Measurements from ENCODE around the gene PLD3. TPM values are rescaled to one million over a fixed set of nuclear protein-coding genes. Genes with fewer than 3 reads are reported as not detected.
A peak's percentile ranks its signal among the peaks of the same experiment; 100 is the strongest.

PLD3 gene
- total RNA-seq, 2 donors from 2014 or later = 155 to 162 TPM

DNA sequence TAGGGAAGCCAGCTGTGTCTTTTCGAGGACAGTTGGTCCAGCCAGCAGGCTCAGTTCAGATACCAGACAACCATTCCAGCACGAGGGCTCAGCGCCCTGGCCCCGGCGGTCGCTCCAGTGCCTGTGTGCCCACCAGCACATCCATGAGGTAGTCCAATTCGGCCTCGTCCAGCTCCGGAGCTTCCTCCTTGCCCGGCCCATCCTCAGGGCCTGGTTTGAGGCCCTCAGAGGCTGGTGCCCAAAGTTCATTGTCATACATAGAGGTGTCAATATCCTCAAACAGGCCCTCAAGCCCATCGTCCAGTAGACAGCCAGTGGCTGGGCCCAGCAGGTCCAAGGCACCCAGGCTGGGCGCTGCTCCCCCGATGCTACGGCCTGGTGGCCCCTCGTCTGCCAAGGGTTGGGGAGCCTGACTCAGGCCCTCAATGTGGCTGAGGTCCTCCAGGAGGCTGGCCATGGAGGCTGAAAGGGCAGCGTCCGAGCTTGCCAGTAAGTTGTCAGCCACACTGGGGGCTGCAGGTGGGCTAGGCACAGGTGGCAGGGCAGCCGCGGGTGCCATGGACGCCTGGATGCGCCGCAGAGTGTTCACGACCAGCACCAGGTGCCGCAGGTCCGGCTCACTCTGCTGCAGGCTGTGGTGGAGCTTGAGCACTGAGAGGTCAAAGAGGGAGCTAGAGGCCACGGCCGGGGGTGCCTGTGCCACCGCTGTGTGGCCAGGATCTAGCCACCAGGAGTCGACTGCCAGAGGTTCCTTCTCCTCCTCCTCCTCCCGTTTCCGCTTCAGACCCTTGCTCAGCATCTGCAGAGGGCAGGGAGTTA, 74.5 kb downstream of the PLD3 start:
- ATAC-seq (no peak), DNase-seq (no peak)
- TF ChIP-seq, protein P1, sequence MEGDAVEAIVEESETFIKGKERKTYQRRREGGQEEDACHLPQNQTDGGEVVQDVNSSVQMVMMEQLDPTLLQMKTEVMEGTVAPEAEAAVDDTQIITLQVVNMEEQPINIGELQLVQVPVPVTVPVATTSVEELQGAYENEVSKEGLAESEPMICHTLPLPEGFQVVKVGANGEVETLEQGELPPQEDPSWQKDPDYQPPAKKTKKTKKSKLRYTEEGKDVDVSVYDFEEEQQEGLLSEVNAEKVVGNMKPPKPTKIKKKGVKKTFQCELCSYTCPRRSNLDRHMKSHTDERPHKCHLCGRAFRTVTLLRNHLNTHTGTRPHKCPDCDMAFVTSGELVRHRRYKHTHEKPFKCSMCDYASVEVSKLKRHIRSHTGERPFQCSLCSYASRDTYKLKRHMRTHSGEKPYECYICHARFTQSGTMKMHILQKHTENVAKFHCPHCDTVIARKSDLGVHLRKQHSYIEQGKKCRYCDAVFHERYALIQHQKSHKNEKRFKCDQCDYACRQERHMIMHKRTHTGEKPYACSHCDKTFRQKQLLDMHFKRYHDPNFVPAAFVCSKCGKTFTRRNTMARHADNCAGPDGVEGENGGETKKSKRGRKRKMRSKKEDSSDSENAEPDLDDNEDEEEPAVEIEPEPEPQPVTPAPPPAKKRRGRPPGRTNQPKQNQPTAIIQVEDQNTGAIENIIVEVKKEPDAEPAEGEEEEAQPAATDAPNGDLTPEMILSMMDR (IDR thresholded peaks at IDR 0.05) = no peak
- TF ChIP-seq POLR2A (IDR thresholded peaks at IDR 0.05) = no peak
- intact Hi-C loops (cut with DNase I) = no loop called here
- Histone ChIP-seq H3K27ac (peak overlapping the region in 2 of 4 donors; percentile 63 to 100), H3K36me3 (replicated peaks in 1 of 2; ENCODE audit: insufficient read depth in 1 of 2, low read depth in 2 of 2) (no peaks in the 10 kb centered on the region), H3K9me3 (no peaks in the 10 kb centered on the region), H3K4me1 (peaks cover 16% of the 10 kb centered on the region), H3K27me3 (no peaks in the 10 kb centered on the region), H3K4me3 (no peak overlapping the region)
- WGBS, 2 donors = 82 to 89% methylated on average over 4 to 28 of the region's 31 CpGs

DNA sequence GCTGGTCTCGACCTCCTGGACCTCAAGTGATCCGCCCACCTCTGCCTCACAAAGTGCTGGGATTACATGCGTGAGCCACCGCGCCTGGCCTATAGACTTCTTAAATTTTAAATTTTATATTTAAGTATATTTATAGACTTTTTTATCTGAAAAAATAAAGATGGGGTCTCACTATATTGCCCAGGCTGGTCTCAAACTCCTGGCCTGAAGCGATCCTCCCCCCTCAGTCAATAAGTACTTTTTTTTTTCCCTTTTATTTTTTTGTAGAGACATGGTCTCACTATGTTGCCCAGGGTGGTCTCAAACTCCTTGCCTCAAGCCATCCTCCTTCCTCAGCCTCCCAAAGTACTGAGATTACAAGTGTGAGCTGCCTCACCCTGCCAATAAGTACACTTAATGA, 75.4 kb downstream of the PLD3 start:
- Histone ChIP-seq H3K4me1 (peaks cover 16% of the 10 kb centered on the region), H3K9me3 (no peaks in the 10 kb centered on the region), H3K27me3 (no peaks in the 10 kb centered on the region), H3K36me3 (replicated peaks in 1 of 2; ENCODE audit: insufficient read depth in 1 of 2, low read depth in 2 of 2) (no peaks in the 10 kb centered on the region), H3K4me3 (no peak overlapping the region), H3K27ac (peak overlapping the region in 1 of 4 donors; percentile 99)
- 95 to 98% methylated on average over 6 of the region's 6 CpGs for WGBS, 2 donors
- DNase-seq (no peak), ATAC-seq (no peak)
- TF ChIP-seq, protein P1 (IDR thresholded peaks at IDR 0.05) = no peak
- TF ChIP-seq POLR2A (IDR thresholded peaks at IDR 0.05) = no peak
- intact Hi-C loops (cut with DNase I) = no loop called here

DNA sequence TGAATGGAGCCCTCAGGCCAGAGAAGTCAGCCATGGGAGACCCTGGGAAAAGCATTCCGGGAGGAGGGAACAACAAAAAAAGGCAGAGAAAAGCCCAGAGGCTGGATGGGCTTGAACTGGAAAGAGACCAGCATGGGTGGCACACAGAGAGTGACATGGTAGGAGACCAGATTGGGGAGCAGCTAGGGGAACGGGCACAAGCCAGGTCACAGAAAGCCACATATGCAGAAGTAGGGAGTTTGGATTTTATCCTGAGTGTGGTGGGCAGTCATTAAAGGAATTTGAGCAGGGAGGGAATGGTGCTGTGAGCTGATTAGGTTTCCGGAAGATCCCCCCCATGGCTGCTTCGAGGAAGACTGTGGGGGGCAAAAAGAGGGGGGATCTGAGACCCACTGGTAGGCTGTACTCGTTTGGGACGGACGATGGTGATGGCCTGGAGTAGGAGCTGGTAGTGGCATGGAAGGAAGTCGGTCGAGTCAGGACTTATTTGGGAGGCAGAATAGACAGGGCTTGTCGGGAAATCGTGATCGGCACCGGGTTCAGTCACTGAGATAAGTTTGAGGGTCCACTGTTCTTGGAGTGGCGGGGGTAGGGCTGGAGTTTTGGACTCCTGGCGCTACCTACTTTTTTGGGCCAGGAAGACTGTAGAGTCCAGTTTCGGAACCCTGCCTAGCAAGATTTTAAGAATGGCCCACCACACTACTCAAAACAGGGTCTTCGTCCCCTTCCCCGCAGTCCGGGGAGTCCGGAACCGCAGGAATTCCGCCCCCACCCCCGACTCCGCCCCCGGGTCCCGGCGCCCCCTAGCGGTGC, 76.3 kb downstream of the PLD3 start:
- peak in 1 of 4 donors; percentile 16 for DNase-seq
- intact Hi-C loops (cut with DNase I) = no loop called here
- no peak for ATAC-seq
- Histone ChIP-seq H3K9me3 (no peaks in the 10 kb centered on the region), H3K4me3 (peak overlapping the region; percentile 59 to 66), H3K4me1 (peaks cover 16% of the 10 kb centered on the region), H3K27me3 (no peaks in the 10 kb centered on the region), H3K36me3 (replicated peaks in 1 of 2; ENCODE audit: insufficient read depth in 1 of 2, low read depth in 2 of 2) (no peaks in the 10 kb centered on the region), H3K27ac (peak overlapping the region; percentile 97 to 100 (median 98))
- TF ChIP-seq, protein P1 (IDR thresholded peaks at IDR 0.05) = no peak
- no peak for TF ChIP-seq POLR2A (IDR thresholded peaks at IDR 0.05)
- WGBS, 2 donors = 2 to 3% methylated on average over 15 to 22 of the region's 28 CpGs

DNA sequence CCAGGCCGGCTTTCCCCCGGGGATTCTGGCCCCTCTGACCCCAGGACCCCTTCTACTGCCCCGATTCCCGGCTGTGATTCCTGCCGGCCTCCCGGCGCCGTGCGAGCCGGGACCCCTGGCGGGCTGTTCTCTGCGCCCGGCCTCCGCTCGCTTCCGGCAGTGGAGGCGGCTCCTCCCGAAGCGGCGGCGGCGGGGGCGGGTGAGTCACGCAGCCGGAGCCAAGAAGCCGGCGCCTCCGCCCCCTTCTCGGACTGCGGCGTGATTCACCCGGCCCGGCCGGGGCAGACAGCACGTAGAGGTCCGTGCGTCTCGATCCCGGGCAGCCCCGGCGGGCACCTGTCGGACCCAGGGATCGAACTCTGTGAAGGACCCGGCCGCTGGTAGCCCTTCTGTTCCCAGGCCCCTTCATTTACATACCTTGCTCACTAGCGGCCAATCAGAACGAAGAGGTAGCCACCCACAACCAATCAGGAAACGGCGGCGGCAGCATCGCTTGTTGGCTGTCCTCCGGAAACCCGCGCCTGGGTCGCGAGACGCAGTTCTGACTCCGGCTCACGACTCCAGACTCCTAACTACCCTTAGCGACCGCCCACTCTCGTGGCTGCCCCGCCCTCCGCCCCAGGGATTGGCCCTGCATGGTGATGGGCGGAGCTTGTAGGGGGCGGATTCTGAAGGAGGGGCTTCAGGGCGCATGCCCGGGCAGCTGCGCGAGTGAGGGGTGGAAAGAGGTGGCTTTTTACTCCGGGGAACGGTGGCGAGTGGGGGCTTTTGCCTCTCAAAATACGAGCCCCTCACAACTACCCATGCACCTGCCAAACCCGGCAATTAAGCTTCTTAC, 77.2 kb downstream of the PLD3 start, which contains the start of gene SERTAD1:
TSS of gene SERTAD1 (minus strand) at position 543 of the 838 bp plus-strand sequence. CDS start 2,446 bp downstream, outside the sequence.
- peak; percentile 86 for ATAC-seq
- 0 to 1% methylated on average over 28 to 75 of the region's 75 CpGs for WGBS, 2 donors

More for the DNA sequence above, 77.2 kb downstream of the PLD3 start, which contains the start of gene SERTAD1:
- peak; percentile 100 for DNase-seq
- peak; percentile 99 to 100 (median 99) for TF ChIP-seq POLR2A (IDR thresholded peaks at IDR 0.05)
- TF ChIP-seq, protein P1 (IDR thresholded peaks at IDR 0.05) = peak; percentile 65 to 85 (median 82)
- Histone ChIP-seq H3K9me3 (no peaks in the 10 kb centered on the region), H3K4me1 (peaks cover 16% of the 10 kb centered on the region), H3K27me3 (no peaks in the 10 kb centered on the region), H3K36me3 (replicated peaks in 1 of 2; ENCODE audit: insufficient read depth in 1 of 2, low read depth in 2 of 2) (no peaks in the 10 kb centered on the region), H3K27ac (peak within 1 kb of the TSS; percentile 97 to 100 (median 98)), H3K4me3 (peak within 1 kb of the TSS; percentile 59 to 66)
- intact Hi-C loops (cut with DNase I) = no loop called here

All from body of pancreas (tissue), 4 donors.